Heart left ventricle (tissue), 13 donors: Measurements from ENCODE around the gene CEP85L.

ENCODE experiments used
- CTCF ChIP-seq, 12 donors: fragments of 200-600 bp; sonication (generic) in 4 of 12; IDR thresholded peaks; one replicate each; pipeline versions ENCODE4 v1.5.0 to v1.8.0; 2018 to 2022; ENCODE audit warnings: antibody characterized with exemption in 12 of 12, mild to moderate bottlenecking in 5 of 12
- POLR2A ChIP-seq, 2 donors: fragments of 450-650 bp; IDR thresholded peaks; one replicate each; pipeline ENCODE4 v1.6.1; 2017; ENCODE audit warnings: antibody characterized with exemption in 2 of 2, mild to moderate bottlenecking in 2 of 2, moderate library complexity in 2 of 2
- donor health status: ischemic (EF 13 %, LVEDD 7.1; RV severe dilation, severe dysfunction).
- donor health status: DM: no; HTN: yes; CAD: no.
- donor health status: DM: no; HTN: no; CAD: no.
- donor health status: ischemic (EF 25% LVEDD 6.9; RV normal size, moderate dysfunction).
- donor health status: ischemic (EF 25% LVEDD 5.7; RV mildly dilated, moderate dysfunction).
- donor health status: ischemic (EF 35%, LVEDD 5.7; RV mildly dilated, moderate dysfunction).
- donor health status: nonischemic (EF 11% LVEDD 7.7; RV severe dilation, severe dysfunction).
- donor health status: DM: yes; HTN: yes; CAD: no.
- donor health status: PGD.
- donor health status: ischemic (EF 29% LVEDD 5.4; RV normal size, mild dysfunction).
- donor health status: nonischemic (EF 23%, LVEDD 6.1; RV moderate dilation, normal function).

DNA sequence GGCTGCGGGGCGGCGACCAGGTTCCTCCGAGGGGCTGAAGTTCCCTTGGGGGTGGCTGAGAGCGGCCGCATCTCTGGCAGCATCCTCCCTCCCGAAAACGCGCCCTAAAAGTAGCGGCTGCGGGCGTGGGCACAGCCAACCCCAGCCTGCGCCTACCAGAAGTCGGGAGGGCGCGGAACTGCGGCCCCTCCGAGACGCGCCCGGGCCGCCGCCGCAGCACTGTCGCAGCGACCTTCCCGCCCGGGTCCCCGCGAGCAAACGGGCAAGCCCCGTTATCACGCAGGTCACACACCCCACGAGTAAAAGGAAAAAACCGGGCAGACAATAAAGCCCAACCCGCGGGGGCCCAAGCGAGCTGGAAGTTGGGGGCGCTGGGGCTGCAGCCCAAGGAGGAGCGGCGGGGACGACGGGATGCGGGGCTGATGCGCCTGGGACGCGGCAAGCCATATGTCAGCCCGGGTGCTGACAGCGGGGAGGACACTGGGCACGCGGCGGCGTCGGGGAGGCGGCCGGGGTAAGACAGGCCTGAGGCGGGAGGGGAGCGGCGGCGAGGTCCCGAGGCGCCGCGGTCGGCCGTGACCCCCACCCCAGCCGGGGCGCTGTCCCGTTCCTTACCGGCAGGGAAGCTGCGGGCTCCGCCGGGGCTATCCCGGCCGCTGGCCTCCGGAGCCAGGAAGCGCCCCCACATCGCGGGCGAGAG, 659 bp downstream of the CEP85L start:
- TF ChIP-seq CTCF (IDR thresholded peaks at IDR 0.05), result peak in 6 of 12 donors; percentile 5 to 30 (median 14)
- TF ChIP-seq POLR2A (IDR thresholded peaks at IDR 0.05), result peak in 1 of 2 donors; percentile 26
